ENCODE results near the gene PLPP6. TPM values are rescaled to one million over a fixed set of nuclear protein-coding genes. Genes with fewer than 3 reads are reported as not detected.
A peak's percentile ranks its signal among the peaks of the same experiment; 100 is the strongest.
"Not testable (repeated sequence)": the region's sequence is repeated elsewhere in the genome, so short reads cannot be mapped to it uniquely, and the experiment has no call there.

The PLPP6 gene
- total RNA-seq, 1 donor from 2014 or later = 4.2 TPM

- no peak overlapping the region for H3K4me3 ChIP-seq (ENCODE audit: low read depth, low read length)
- DNase-seq (ENCODE audit: low read depth) = no peak
- TF ChIP-seq CTCF (conservative IDR thresholded peaks at IDR 0.05; ENCODE audit: low read depth, low read length) = peak; percentile 65
These were observed 22.1 kb upstream of the PLPP6 start for GRCh38 chr9:4640027-4640426.

- no peak for TF ChIP-seq CTCF (conservative IDR thresholded peaks at IDR 0.05; ENCODE audit: low read depth, low read length)
- H3K4me3 ChIP-seq (ENCODE audit: low read depth, low read length) = no peak overlapping the region
- no peak for DNase-seq (ENCODE audit: low read depth)
These were observed 19.7 kb upstream of the PLPP6 start for GRCh38 chr9:4642351-4642750.

GRCh38 chr9:4654084-4654483, 8.0 kb upstream of the PLPP6 start:
- no peak for DNase-seq (ENCODE audit: low read depth)
- TF ChIP-seq CTCF (conservative IDR thresholded peaks at IDR 0.05; ENCODE audit: low read depth, low read length) = no peak
- no peak overlapping the region for H3K4me3 ChIP-seq (ENCODE audit: low read depth, low read length)

- H3K4me3 ChIP-seq (ENCODE audit: low read depth, low read length) = no peak overlapping the region
- TF ChIP-seq CTCF (conservative IDR thresholded peaks at IDR 0.05; ENCODE audit: low read depth, low read length) = no peak
- DNase-seq (ENCODE audit: low read depth) = no peak
These were observed 7.6 kb upstream of the PLPP6 start for GRCh38 chr9:4654538-4654937.

- not testable (repeated sequence) for H3K4me3 ChIP-seq (ENCODE audit: low read depth, low read length); DNase-seq (ENCODE audit: low read depth)
These were observed 5.9 kb upstream of the PLPP6 start for GRCh38 chr9:4656196-4656595.

GRCh38 chr9:4656621-4657020, 5.5 kb upstream of the PLPP6 start:
- TF ChIP-seq CTCF (conservative IDR thresholded peaks at IDR 0.05; ENCODE audit: low read depth, low read length) = no peak
- H3K4me3 ChIP-seq (ENCODE audit: low read depth, low read length) = no peak overlapping the region
- DNase-seq (ENCODE audit: low read depth) = no peak

- no peak for TF ChIP-seq CTCF (conservative IDR thresholded peaks at IDR 0.05; ENCODE audit: low read depth, low read length)
- no peak for DNase-seq (ENCODE audit: low read depth)
- H3K4me3 ChIP-seq (ENCODE audit: low read depth, low read length) = no peak overlapping the region
These were observed 4.5 kb upstream of the PLPP6 start for GRCh38 chr9:4657426-4658159.

- not testable (repeated sequence) for DNase-seq (ENCODE audit: low read depth)
These were observed 1.4 kb upstream of the PLPP6 start for GRCh38 chr9:4660665-4661064.

More at GRCh38 chr9:4660665-4661064, 1.4 kb upstream of the PLPP6 start:
- H3K4me3 ChIP-seq (ENCODE audit: low read depth, low read length) = not testable (repeated sequence)

Data from epithelial cell of proximal tubule (primary cell).